C4-2B (cell line): ENCODE data around the gene CCDC57.

Experiments
- H3K27ac ChIP-seq: fragments of 450-650 bp; 2 replicates; pipeline ENCODE4 v1.5.1; 2017
- ZFX ChIP-seq: fragments of 450-650 bp; IDR thresholded peaks from 2 replicates; pipeline ENCODE4 v1.6.1; 2017
- TF ChIP-seq, protein P1 (sequence below): fragments of 450-650 bp; conservative IDR thresholded peaks from 2 replicates; pipeline ENCODE4 v1.5.1; 2017; ENCODE audit warnings: mild to moderate bottlenecking

Gene CCDC57

DNA sequence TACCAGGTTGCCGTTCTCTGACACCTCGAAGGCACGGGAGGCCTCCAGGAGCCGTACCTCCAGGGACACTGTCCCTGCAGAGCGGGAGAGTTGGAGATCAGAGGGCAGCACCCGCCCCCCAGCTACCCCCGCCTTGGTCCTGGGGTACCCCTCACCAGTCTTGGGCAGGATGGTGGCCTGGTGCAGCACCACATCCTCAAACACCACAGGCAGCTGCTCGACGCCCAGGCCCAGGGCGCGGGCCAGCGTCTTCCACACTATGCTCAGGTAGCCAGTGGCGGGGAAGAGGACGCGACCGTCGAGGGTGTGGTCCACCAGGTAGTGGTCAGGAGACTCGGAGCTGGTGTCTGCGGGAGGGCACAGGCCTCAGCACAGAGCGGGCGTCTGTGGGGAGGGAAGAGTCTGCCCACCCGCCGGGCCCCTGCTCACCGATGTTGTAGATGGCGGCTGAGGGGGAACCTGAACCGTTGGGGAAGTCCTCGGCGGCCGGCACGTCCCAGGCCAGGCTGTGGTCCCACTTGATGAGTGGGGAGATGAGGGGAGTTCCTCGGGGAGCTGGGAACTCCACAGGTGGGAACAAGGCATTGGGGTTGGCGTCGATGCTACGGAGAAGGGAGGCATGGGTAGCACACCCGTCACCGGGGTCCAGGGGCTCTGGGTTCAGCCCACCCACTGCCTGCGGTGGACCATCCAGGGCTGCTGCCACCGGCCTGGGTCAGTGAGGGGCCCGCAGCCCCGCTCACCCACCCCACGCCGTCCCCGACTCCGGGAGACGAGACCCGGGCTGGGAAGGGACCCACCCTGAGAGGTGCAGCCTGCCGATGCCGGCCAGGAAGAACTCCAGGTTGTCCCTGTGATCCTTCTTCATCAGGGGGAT lies 124.4 kb downstream of the CCDC57 start:
- TF ChIP-seq ZFX, result no peak
- TF ChIP-seq, protein P1, sequence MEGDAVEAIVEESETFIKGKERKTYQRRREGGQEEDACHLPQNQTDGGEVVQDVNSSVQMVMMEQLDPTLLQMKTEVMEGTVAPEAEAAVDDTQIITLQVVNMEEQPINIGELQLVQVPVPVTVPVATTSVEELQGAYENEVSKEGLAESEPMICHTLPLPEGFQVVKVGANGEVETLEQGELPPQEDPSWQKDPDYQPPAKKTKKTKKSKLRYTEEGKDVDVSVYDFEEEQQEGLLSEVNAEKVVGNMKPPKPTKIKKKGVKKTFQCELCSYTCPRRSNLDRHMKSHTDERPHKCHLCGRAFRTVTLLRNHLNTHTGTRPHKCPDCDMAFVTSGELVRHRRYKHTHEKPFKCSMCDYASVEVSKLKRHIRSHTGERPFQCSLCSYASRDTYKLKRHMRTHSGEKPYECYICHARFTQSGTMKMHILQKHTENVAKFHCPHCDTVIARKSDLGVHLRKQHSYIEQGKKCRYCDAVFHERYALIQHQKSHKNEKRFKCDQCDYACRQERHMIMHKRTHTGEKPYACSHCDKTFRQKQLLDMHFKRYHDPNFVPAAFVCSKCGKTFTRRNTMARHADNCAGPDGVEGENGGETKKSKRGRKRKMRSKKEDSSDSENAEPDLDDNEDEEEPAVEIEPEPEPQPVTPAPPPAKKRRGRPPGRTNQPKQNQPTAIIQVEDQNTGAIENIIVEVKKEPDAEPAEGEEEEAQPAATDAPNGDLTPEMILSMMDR, result no peak
- peak overlapping the region; percentile 1; the same call in 1 of the 2 replicates for H3K27ac ChIP-seq

DNA sequence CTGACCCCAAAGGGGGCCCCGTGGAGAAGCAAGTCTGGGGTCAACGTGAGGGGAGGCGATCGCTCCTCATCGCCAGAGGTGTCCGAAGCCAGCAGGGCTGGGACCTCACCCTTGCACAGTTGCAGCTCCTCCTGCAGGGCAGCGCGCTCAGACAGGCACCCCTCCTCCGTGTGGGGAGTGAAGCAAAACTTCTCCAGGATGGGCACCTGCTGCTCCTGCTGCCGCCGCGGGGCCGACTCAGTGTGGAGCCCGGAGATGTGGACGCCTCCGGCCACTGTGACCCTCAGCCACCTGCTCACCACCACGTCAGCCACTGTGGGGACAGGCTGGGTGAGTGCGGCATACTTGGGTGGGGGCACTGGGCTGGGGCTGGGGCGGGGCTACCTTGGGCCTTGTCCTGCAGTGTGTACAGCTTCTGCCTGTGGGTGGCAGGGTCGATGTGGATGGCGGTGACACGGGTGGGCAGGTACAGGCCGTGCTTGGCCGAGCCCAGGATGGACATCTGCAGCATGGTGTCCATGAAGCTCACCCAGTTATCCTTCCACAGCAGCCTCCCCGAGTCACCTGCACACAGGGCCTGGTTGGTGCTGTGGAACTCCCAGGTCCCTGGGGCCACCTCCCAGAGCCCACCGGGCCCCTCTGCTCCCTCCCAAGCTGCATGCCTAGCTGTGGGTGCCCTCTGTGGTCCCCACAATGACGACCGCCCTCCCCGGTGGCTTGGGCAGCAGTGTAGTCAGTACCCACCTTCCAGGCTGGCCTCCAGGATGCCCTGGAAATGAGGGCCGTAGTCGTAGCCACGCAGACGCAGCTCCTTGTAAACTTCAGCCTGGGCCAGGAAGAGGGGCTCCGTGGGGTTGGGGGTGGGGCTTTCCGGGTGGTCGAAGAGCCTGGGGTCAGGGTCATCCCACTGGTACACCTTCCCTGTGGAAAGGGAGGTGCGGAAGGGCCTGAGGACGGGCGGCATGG lies 125.4 kb downstream of the CCDC57 start:
- H3K27ac ChIP-seq, result no peak overlapping the region
- no peak for TF ChIP-seq ZFX
- TF ChIP-seq, protein P1, result no peak

- H3K27ac ChIP-seq, result no peak overlapping the region
- TF ChIP-seq, protein P1, result no peak
- no peak for TF ChIP-seq ZFX
Measured at GRCh38 chr17:82085931-82086764, 126.5 kb downstream of the CCDC57 start.

- TF ChIP-seq, protein P1, result no peak
- TF ChIP-seq ZFX, result no peak
- H3K27ac ChIP-seq, result no peak overlapping the region
Measured at GRCh38 chr17:82085031-82085861, 127.4 kb downstream of the CCDC57 start.

DNA sequence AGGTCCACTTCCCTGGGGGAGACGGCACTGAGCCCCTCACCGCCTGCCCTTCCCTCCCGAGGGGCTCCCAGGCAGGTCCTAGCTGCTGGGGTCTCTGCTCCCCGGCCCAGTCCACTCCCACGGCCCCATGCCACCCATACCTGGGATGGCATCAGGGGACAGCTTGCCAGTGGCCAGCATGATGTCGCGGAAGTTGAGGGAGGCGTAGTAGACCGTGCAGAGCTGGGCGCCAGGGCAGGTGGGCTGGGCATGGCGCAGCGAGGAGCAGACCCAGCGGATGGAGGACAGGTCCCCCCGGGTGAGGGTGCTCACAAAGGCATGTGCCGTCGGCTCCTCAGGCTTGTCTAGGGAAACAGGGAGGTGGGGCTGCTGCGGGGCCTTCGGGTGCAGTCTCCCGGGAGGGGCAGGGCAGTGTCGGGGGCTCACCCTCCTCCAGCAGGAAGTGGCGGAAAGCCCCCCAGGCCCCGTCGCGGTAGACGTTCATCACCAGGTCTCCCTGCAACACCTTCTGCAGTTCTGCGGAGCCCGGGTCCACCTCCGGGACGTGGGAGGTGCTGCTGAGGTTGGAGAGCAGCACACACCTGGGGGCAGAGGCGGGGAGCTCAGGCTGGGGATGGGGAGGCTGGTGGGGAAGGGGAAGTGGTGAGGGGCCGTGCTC lies 128.1 kb downstream of the CCDC57 start:
- no peak overlapping the region for H3K27ac ChIP-seq
- TF ChIP-seq, protein P1, result no peak
- no peak for TF ChIP-seq ZFX
